ENCODE results near the gene SAMSN1. TPM values are rescaled to one million over a fixed set of nuclear protein-coding genes. Genes with fewer than 3 reads are reported as not detected.
A peak's percentile ranks its signal among the peaks of the same experiment; 100 is the strongest.

The SAMSN1 gene
- total and polyA plus RNA-seq, 2 donors, result 40.4 to 42.9 TPM

- Histone ChIP-seq H3K27me3 (ENCODE audit: control insufficient read depth in 2 of 2, insufficient read depth in 1 of 2, low read length in 1 of 2) (no peaks in the 10 kb centered on the region), H3K4me3 (ENCODE audit: low read length in 2 of 2) (no peak overlapping the region), H3K36me3 (ENCODE audit: control insufficient read depth in 2 of 2, insufficient read depth in 2 of 2, low read length in 1 of 2) (no peaks in the 10 kb centered on the region), H3K27ac (ENCODE audit: low read depth in 1 of 2, low read length in 1 of 2) (no peak overlapping the region), H3K4me1 (ENCODE audit: control insufficient read depth in 2 of 2, insufficient read depth in 2 of 2, low read length in 2 of 2) (no peaks in the 10 kb centered on the region), H3K9me3 (ENCODE audit: control insufficient read depth in 2 of 2, insufficient read depth in 1 of 2, low read length in 1 of 2) (no peaks in the 10 kb centered on the region)
- DNase-seq (ENCODE audit: low read depth in 6 of 9, low spot score in 9 of 9), result no peak
Measured at GRCh38 chr21:14587266-14587665, 41.2 kb upstream of the SAMSN1 start.

GRCh38 chr21:14585122-14585521 is 39.0 kb upstream of the SAMSN1 start:
- H3K4me3 ChIP-seq (ENCODE audit: low read length in 2 of 2), result no peak overlapping the region
- H3K27ac ChIP-seq (ENCODE audit: low read depth in 1 of 2, low read length in 1 of 2), result no peak overlapping the region
- no peaks in the 10 kb centered on the region for H3K4me1 ChIP-seq (ENCODE audit: control insufficient read depth in 2 of 2, insufficient read depth in 2 of 2, low read length in 2 of 2)
- H3K9me3 ChIP-seq (ENCODE audit: control insufficient read depth in 2 of 2, insufficient read depth in 1 of 2, low read length in 1 of 2), result no peaks in the 10 kb centered on the region
- H3K36me3 ChIP-seq (ENCODE audit: control insufficient read depth in 2 of 2, insufficient read depth in 2 of 2, low read length in 1 of 2), result no peaks in the 10 kb centered on the region
- no peak for DNase-seq (ENCODE audit: low read depth in 6 of 9, low spot score in 9 of 9)
- H3K27me3 ChIP-seq (ENCODE audit: control insufficient read depth in 2 of 2, insufficient read depth in 1 of 2, low read length in 1 of 2), result no peaks in the 10 kb centered on the region
- WGBS, result 89% methylated on average over 1 of the region's 1 CpG

GRCh38 chr21:14584357-14585095 is 38.4 kb upstream of the SAMSN1 start:
- Histone ChIP-seq H3K27me3 (ENCODE audit: control insufficient read depth in 2 of 2, insufficient read depth in 1 of 2, low read length in 1 of 2) (no peaks in the 10 kb centered on the region), H3K4me3 (ENCODE audit: low read length in 2 of 2) (no peak overlapping the region), H3K36me3 (ENCODE audit: control insufficient read depth in 2 of 2, insufficient read depth in 2 of 2, low read length in 1 of 2) (no peaks in the 10 kb centered on the region), H3K4me1 (ENCODE audit: control insufficient read depth in 2 of 2, insufficient read depth in 2 of 2, low read length in 2 of 2) (no peaks in the 10 kb centered on the region), H3K9me3 (ENCODE audit: control insufficient read depth in 2 of 2, insufficient read depth in 1 of 2, low read length in 1 of 2) (no peaks in the 10 kb centered on the region), H3K27ac (ENCODE audit: low read depth in 1 of 2, low read length in 1 of 2) (no peak overlapping the region)
- no peak for DNase-seq (ENCODE audit: low read depth in 6 of 9, low spot score in 9 of 9)
- WGBS, result 77% methylated on average over 2 of the region's 2 CpGs

GRCh38 chr21:14583629-14584255 is 37.6 kb upstream of the SAMSN1 start:
- Histone ChIP-seq H3K36me3 (ENCODE audit: control insufficient read depth in 2 of 2, insufficient read depth in 2 of 2, low read length in 1 of 2) (no peaks in the 10 kb centered on the region), H3K27me3 (ENCODE audit: control insufficient read depth in 2 of 2, insufficient read depth in 1 of 2, low read length in 1 of 2) (no peaks in the 10 kb centered on the region), H3K9me3 (ENCODE audit: control insufficient read depth in 2 of 2, insufficient read depth in 1 of 2, low read length in 1 of 2) (no peaks in the 10 kb centered on the region), H3K27ac (ENCODE audit: low read depth in 1 of 2, low read length in 1 of 2) (no peak overlapping the region), H3K4me3 (ENCODE audit: low read length in 2 of 2) (no peak overlapping the region), H3K4me1 (ENCODE audit: control insufficient read depth in 2 of 2, insufficient read depth in 2 of 2, low read length in 2 of 2) (no peaks in the 10 kb centered on the region)
- 99% methylated on average over 4 of the region's 4 CpGs for WGBS
- DNase-seq (ENCODE audit: low read depth in 6 of 9, low spot score in 9 of 9), result no peak

GRCh38 chr21:14582934-14583628 is 37.0 kb upstream of the SAMSN1 start:
- Histone ChIP-seq H3K36me3 (ENCODE audit: control insufficient read depth in 2 of 2, insufficient read depth in 2 of 2, low read length in 1 of 2) (no peaks in the 10 kb centered on the region), H3K9me3 (ENCODE audit: control insufficient read depth in 2 of 2, insufficient read depth in 1 of 2, low read length in 1 of 2) (no peaks in the 10 kb centered on the region), H3K27me3 (ENCODE audit: control insufficient read depth in 2 of 2, insufficient read depth in 1 of 2, low read length in 1 of 2) (no peaks in the 10 kb centered on the region), H3K4me3 (ENCODE audit: low read length in 2 of 2) (no peak overlapping the region), H3K27ac (ENCODE audit: low read depth in 1 of 2, low read length in 1 of 2) (no peak overlapping the region), H3K4me1 (ENCODE audit: control insufficient read depth in 2 of 2, insufficient read depth in 2 of 2, low read length in 2 of 2) (no peaks in the 10 kb centered on the region)
- WGBS, result 92% methylated on average over 10 of the region's 10 CpGs
- DNase-seq (ENCODE audit: low read depth in 6 of 9, low spot score in 9 of 9), result no peak

- 96% methylated on average over 6 of the region's 6 CpGs for WGBS
- Histone ChIP-seq H3K4me1 (ENCODE audit: control insufficient read depth in 2 of 2, insufficient read depth in 2 of 2, low read length in 2 of 2) (no peaks in the 10 kb centered on the region), H3K9me3 (ENCODE audit: control insufficient read depth in 2 of 2, insufficient read depth in 1 of 2, low read length in 1 of 2) (no peaks in the 10 kb centered on the region)
Measured at GRCh38 chr21:14581902-14582457, 35.9 kb upstream of the SAMSN1 start.

GRCh38 chr21:14573244-14573643 is 27.1 kb upstream of the SAMSN1 start:
- Histone ChIP-seq H3K4me3 (ENCODE audit: low read length in 2 of 2) (no peak overlapping the region), H3K36me3 (ENCODE audit: control insufficient read depth in 2 of 2, insufficient read depth in 2 of 2, low read length in 1 of 2) (no peaks in the 10 kb centered on the region), H3K27ac (ENCODE audit: low read depth in 1 of 2, low read length in 1 of 2) (no peak overlapping the region), H3K9me3 (ENCODE audit: control insufficient read depth in 2 of 2, insufficient read depth in 1 of 2, low read length in 1 of 2) (no peaks in the 10 kb centered on the region), H3K27me3 (ENCODE audit: control insufficient read depth in 2 of 2, insufficient read depth in 1 of 2, low read length in 1 of 2) (no peaks in the 10 kb centered on the region), H3K4me1 (ENCODE audit: control insufficient read depth in 2 of 2, insufficient read depth in 2 of 2, low read length in 2 of 2) (no peaks in the 10 kb centered on the region)
- no peak for DNase-seq (ENCODE audit: low read depth in 6 of 9, low spot score in 9 of 9)
- WGBS, result 99% methylated on average over 1 of the region's 1 CpG

More at GRCh38 chr21:14581902-14582457, 35.9 kb upstream of the SAMSN1 start:
- Histone ChIP-seq H3K4me3 (ENCODE audit: low read length in 2 of 2) (no peak overlapping the region), H3K36me3 (ENCODE audit: control insufficient read depth in 2 of 2, insufficient read depth in 2 of 2, low read length in 1 of 2) (no peaks in the 10 kb centered on the region), H3K27ac (ENCODE audit: low read depth in 1 of 2, low read length in 1 of 2) (no peak overlapping the region), H3K27me3 (ENCODE audit: control insufficient read depth in 2 of 2, insufficient read depth in 1 of 2, low read length in 1 of 2) (no peaks in the 10 kb centered on the region)
- peak in 4 of 9 donors; percentile 16 to 43 (median 30) for DNase-seq (ENCODE audit: low read depth in 6 of 9, low spot score in 9 of 9)

- Histone ChIP-seq H3K27me3 (ENCODE audit: control insufficient read depth in 2 of 2, insufficient read depth in 1 of 2, low read length in 1 of 2) (no peaks in the 10 kb centered on the region), H3K4me1 (ENCODE audit: control insufficient read depth in 2 of 2, insufficient read depth in 2 of 2, low read length in 2 of 2) (no peaks in the 10 kb centered on the region), H3K9me3 (ENCODE audit: control insufficient read depth in 2 of 2, insufficient read depth in 1 of 2, low read length in 1 of 2) (no peaks in the 10 kb centered on the region), H3K4me3 (ENCODE audit: low read length in 2 of 2) (no peak overlapping the region), H3K27ac (ENCODE audit: low read depth in 1 of 2, low read length in 1 of 2) (no peak overlapping the region), H3K36me3 (ENCODE audit: control insufficient read depth in 2 of 2, insufficient read depth in 2 of 2, low read length in 1 of 2) (no peaks in the 10 kb centered on the region)
- DNase-seq (ENCODE audit: low read depth in 6 of 9, low spot score in 9 of 9), result no peak
- WGBS, result 94% methylated on average over 2 of the region's 2 CpGs
Measured at GRCh38 chr21:14572204-14572780, 26.2 kb upstream of the SAMSN1 start.

- DNase-seq (ENCODE audit: low read depth in 6 of 9, low spot score in 9 of 9), result no peak
- Histone ChIP-seq H3K27ac (ENCODE audit: low read depth in 1 of 2, low read length in 1 of 2) (no peak overlapping the region), H3K4me3 (ENCODE audit: low read length in 2 of 2) (no peak overlapping the region), H3K4me1 (ENCODE audit: control insufficient read depth in 2 of 2, insufficient read depth in 2 of 2, low read length in 2 of 2) (peaks cover 0 to 2% of the 10 kb centered on the region in 2 donors), H3K36me3 (ENCODE audit: control insufficient read depth in 2 of 2, insufficient read depth in 2 of 2, low read length in 1 of 2) (no peaks in the 10 kb centered on the region), H3K27me3 (ENCODE audit: control insufficient read depth in 2 of 2, insufficient read depth in 1 of 2, low read length in 1 of 2) (no peaks in the 10 kb centered on the region), H3K9me3 (ENCODE audit: control insufficient read depth in 2 of 2, insufficient read depth in 1 of 2, low read length in 1 of 2) (no peaks in the 10 kb centered on the region)
- WGBS, result 96% methylated on average over 6 of the region's 6 CpGs
Measured at GRCh38 chr21:14569868-14570267, 23.8 kb upstream of the SAMSN1 start.

Data from thymus (tissue), 11 donors.